TTC549 (cell line): ENCODE measurements around the gene CALY.

Experiments used
- FAIRE-seq: peaks from 2 replicates; lab custom pipeline; 2012; peaks lifted over from hg19 to GRCh38; lab: Jason Lieb, UNC

Gene CALY

GRCh38 chr10:133283931-133284330 lies 52.8 kb downstream of the CALY start:
- FAIRE-seq: no peak

GRCh38 chr10:133282846-133283390 lies 53.8 kb downstream of the CALY start:
- FAIRE-seq: no peak

GRCh38 chr10:133281628-133282372 lies 54.9 kb downstream of the CALY start:
- no peak for FAIRE-seq

GRCh38 chr10:133281084-133281483 lies 55.6 kb downstream of the CALY start:
- no peak for FAIRE-seq

GRCh38 chr10:133280391-133281059 lies 56.2 kb downstream of the CALY start:
- FAIRE-seq: no peak

GRCh38 chr10:133279326-133280226 lies 57.1 kb downstream of the CALY start:
- FAIRE-seq: no peak

GRCh38 chr10:133278577-133279265 lies 58.0 kb downstream of the CALY start:
- FAIRE-seq: no peak

- FAIRE-seq: no peak
Observed at GRCh38 chr10:133277993-133278576, 58.6 kb downstream of the CALY start.

GRCh38 chr10:133277277-133277992 lies 59.3 kb downstream of the CALY start:
- no peak for FAIRE-seq

- FAIRE-seq: no peak
Observed at GRCh38 chr10:133276435-133277201, 60.1 kb downstream of the CALY start, which contains the start of gene ADAM8. ADAM8 (minus strand) TSS chr10:133276868; CDS start chr10:133276817, 51 bp downstream.

- no peak for FAIRE-seq
Observed at GRCh38 chr10:133276100-133276434, 60.6 kb downstream of the CALY start.

- no peak for FAIRE-seq
Observed at GRCh38 chr10:133275684-133276092, 61.0 kb downstream of the CALY start.

- no peak for FAIRE-seq
Observed at GRCh38 chr10:133274751-133275683, 61.7 kb downstream of the CALY start.
